ENCODE data around the gene DTNA.

The DTNA gene

GRCh38 chr18:34838669-34839068, 128.6 kb downstream of the DTNA start:
- no peak for DNase-seq (ENCODE audit: low read depth)
- Histone ChIP-seq H3K27me3 (replicated peaks; ENCODE audit: control insufficient read depth, insufficient read depth, low read length) (no peaks in the 10 kb centered on the region), H3K9me3 (ENCODE audit: control insufficient read depth, low read length) (no peaks in the 10 kb centered on the region), H3K36me3 (ENCODE audit: control insufficient read depth, insufficient read depth, low read length, severe bottlenecking) (no peaks in the 10 kb centered on the region), H3K4me1 (ENCODE audit: control insufficient read depth, insufficient read depth, low read length) (peaks cover 51% of the 10 kb centered on the region), H3K4me3 (ENCODE audit: low read length) (peak overlapping the region; percentile 67), H3K9ac (ENCODE audit: low read length) (peak overlapping the region; percentile 81)

- no peak overlapping the region for H3K9ac ChIP-seq (ENCODE audit: low read length)
- H3K36me3 ChIP-seq (ENCODE audit: control insufficient read depth, insufficient read depth, low read length, severe bottlenecking): no peaks in the 10 kb centered on the region
Observed at GRCh38 chr18:34840256-34840826, 130.2 kb downstream of the DTNA start.

GRCh38 chr18:34841891-34842290, 131.8 kb downstream of the DTNA start:
- no peak for DNase-seq (ENCODE audit: low read depth)
- Histone ChIP-seq H3K9ac (ENCODE audit: low read length) (no peak overlapping the region), H3K4me1 (ENCODE audit: control insufficient read depth, insufficient read depth, low read length) (peaks cover 50% of the 10 kb centered on the region)

More at GRCh38 chr18:34840256-34840826, 130.2 kb downstream of the DTNA start:
- Histone ChIP-seq H3K4me3 (ENCODE audit: low read length) (no peak overlapping the region), H3K27me3 (replicated peaks; ENCODE audit: control insufficient read depth, insufficient read depth, low read length) (no peaks in the 10 kb centered on the region), H3K4me1 (ENCODE audit: control insufficient read depth, insufficient read depth, low read length) (peaks cover 58% of the 10 kb centered on the region), H3K9me3 (ENCODE audit: control insufficient read depth, low read length) (no peaks in the 10 kb centered on the region)
- DNase-seq (ENCODE audit: low read depth): no peak

GRCh38 chr18:34844072-34844471, 134.0 kb downstream of the DTNA start:
- peaks cover 30% of the 10 kb centered on the region for H3K4me1 ChIP-seq (ENCODE audit: control insufficient read depth, insufficient read depth, low read length)
- no peaks in the 10 kb centered on the region for H3K27me3 ChIP-seq (replicated peaks; ENCODE audit: control insufficient read depth, insufficient read depth, low read length)
- peak overlapping the region; percentile 64 for H3K9ac ChIP-seq (ENCODE audit: low read length)
- H3K9me3 ChIP-seq (ENCODE audit: control insufficient read depth, low read length): peaks cover 5% of the 10 kb centered on the region
- DNase-seq (ENCODE audit: low read depth): no peak
- H3K4me3 ChIP-seq (ENCODE audit: low read length): no peak overlapping the region
- peaks cover 16% of the 10 kb centered on the region for H3K36me3 ChIP-seq (ENCODE audit: control insufficient read depth, insufficient read depth, low read length, severe bottlenecking)

More at GRCh38 chr18:34841891-34842290, 131.8 kb downstream of the DTNA start:
- Histone ChIP-seq H3K9me3 (ENCODE audit: control insufficient read depth, low read length) (no peaks in the 10 kb centered on the region), H3K4me3 (ENCODE audit: low read length) (no peak overlapping the region), H3K36me3 (ENCODE audit: control insufficient read depth, insufficient read depth, low read length, severe bottlenecking) (no peaks in the 10 kb centered on the region), H3K27me3 (replicated peaks; ENCODE audit: control insufficient read depth, insufficient read depth, low read length) (no peaks in the 10 kb centered on the region)

GRCh38 chr18:34844732-34845459, 134.8 kb downstream of the DTNA start:
- peaks cover 19% of the 10 kb centered on the region for H3K36me3 ChIP-seq (ENCODE audit: control insufficient read depth, insufficient read depth, low read length, severe bottlenecking)
- H3K9me3 ChIP-seq (ENCODE audit: control insufficient read depth, low read length): peaks cover 5% of the 10 kb centered on the region
- peaks cover 29% of the 10 kb centered on the region for H3K4me1 ChIP-seq (ENCODE audit: control insufficient read depth, insufficient read depth, low read length)
- no peak overlapping the region for H3K4me3 ChIP-seq (ENCODE audit: low read length)
- H3K9ac ChIP-seq (ENCODE audit: low read length): peak overlapping the region; percentile 31
- H3K27me3 ChIP-seq (replicated peaks; ENCODE audit: control insufficient read depth, insufficient read depth, low read length): no peaks in the 10 kb centered on the region
- peak; percentile 15 for DNase-seq (ENCODE audit: low read depth)

GRCh38 chr18:34847408-34847807, 137.3 kb downstream of the DTNA start:
- H3K27me3 ChIP-seq (replicated peaks; ENCODE audit: control insufficient read depth, insufficient read depth, low read length): no peaks in the 10 kb centered on the region
- no peak overlapping the region for H3K4me3 ChIP-seq (ENCODE audit: low read length)
- no peak overlapping the region for H3K9ac ChIP-seq (ENCODE audit: low read length)
- DNase-seq (ENCODE audit: low read depth): no peak
- peaks cover 22% of the 10 kb centered on the region for H3K4me1 ChIP-seq (ENCODE audit: control insufficient read depth, insufficient read depth, low read length)
- peaks cover 5% of the 10 kb centered on the region for H3K9me3 ChIP-seq (ENCODE audit: control insufficient read depth, low read length)
- H3K36me3 ChIP-seq (ENCODE audit: control insufficient read depth, insufficient read depth, low read length, severe bottlenecking): peaks cover 30% of the 10 kb centered on the region

- DNase-seq (ENCODE audit: low read depth): peak; percentile 10
- Histone ChIP-seq H3K4me1 (ENCODE audit: control insufficient read depth, insufficient read depth, low read length) (peaks cover 22% of the 10 kb centered on the region), H3K9me3 (ENCODE audit: control insufficient read depth, low read length) (peaks cover 5% of the 10 kb centered on the region), H3K4me3 (ENCODE audit: low read length) (no peak overlapping the region), H3K36me3 (ENCODE audit: control insufficient read depth, insufficient read depth, low read length, severe bottlenecking) (peaks cover 36% of the 10 kb centered on the region), H3K9ac (ENCODE audit: low read length) (no peak overlapping the region), H3K27me3 (replicated peaks; ENCODE audit: control insufficient read depth, insufficient read depth, low read length) (no peaks in the 10 kb centered on the region)
Observed at GRCh38 chr18:34848156-34848555, 138.1 kb downstream of the DTNA start.

GRCh38 chr18:34848695-34849094, 138.6 kb downstream of the DTNA start:
- Histone ChIP-seq H3K36me3 (ENCODE audit: control insufficient read depth, insufficient read depth, low read length, severe bottlenecking) (peaks cover 36% of the 10 kb centered on the region), H3K4me3 (ENCODE audit: low read length) (no peak overlapping the region), H3K4me1 (ENCODE audit: control insufficient read depth, insufficient read depth, low read length) (peaks cover 17% of the 10 kb centered on the region), H3K9me3 (ENCODE audit: control insufficient read depth, low read length) (peaks cover 5% of the 10 kb centered on the region), H3K9ac (ENCODE audit: low read length) (no peak overlapping the region), H3K27me3 (replicated peaks; ENCODE audit: control insufficient read depth, insufficient read depth, low read length) (no peaks in the 10 kb centered on the region)
- DNase-seq (ENCODE audit: low read depth): no peak

GRCh38 chr18:34857320-34857719, 147.2 kb downstream of the DTNA start:
- Histone ChIP-seq H3K4me1 (ENCODE audit: control insufficient read depth, insufficient read depth, low read length) (no peaks in the 10 kb centered on the region), H3K9me3 (ENCODE audit: control insufficient read depth, low read length) (no peaks in the 10 kb centered on the region), H3K27me3 (replicated peaks; ENCODE audit: control insufficient read depth, insufficient read depth, low read length) (no peaks in the 10 kb centered on the region), H3K9ac (ENCODE audit: low read length) (no peak overlapping the region), H3K36me3 (ENCODE audit: control insufficient read depth, insufficient read depth, low read length, severe bottlenecking) (peaks cover 35% of the 10 kb centered on the region), H3K4me3 (ENCODE audit: low read length) (no peak overlapping the region)
- no peak for DNase-seq (ENCODE audit: low read depth)

- Histone ChIP-seq H3K9ac (ENCODE audit: low read length) (no peak overlapping the region), H3K27me3 (replicated peaks; ENCODE audit: control insufficient read depth, insufficient read depth, low read length) (no peaks in the 10 kb centered on the region), H3K4me3 (ENCODE audit: low read length) (no peak overlapping the region), H3K36me3 (ENCODE audit: control insufficient read depth, insufficient read depth, low read length, severe bottlenecking) (peaks cover 28% of the 10 kb centered on the region), H3K4me1 (ENCODE audit: control insufficient read depth, insufficient read depth, low read length) (no peaks in the 10 kb centered on the region), H3K9me3 (ENCODE audit: control insufficient read depth, low read length) (no peaks in the 10 kb centered on the region)
- DNase-seq (ENCODE audit: low read depth): no peak
Observed at GRCh38 chr18:34858188-34858587, 148.1 kb downstream of the DTNA start.

GRCh38 chr18:34859496-34859895, 149.4 kb downstream of the DTNA start:
- Histone ChIP-seq H3K4me1 (ENCODE audit: control insufficient read depth, insufficient read depth, low read length) (no peaks in the 10 kb centered on the region), H3K9me3 (ENCODE audit: control insufficient read depth, low read length) (no peaks in the 10 kb centered on the region), H3K4me3 (ENCODE audit: low read length) (no peak overlapping the region), H3K36me3 (ENCODE audit: control insufficient read depth, insufficient read depth, low read length, severe bottlenecking) (peaks cover 26% of the 10 kb centered on the region), H3K27me3 (replicated peaks; ENCODE audit: control insufficient read depth, insufficient read depth, low read length) (no peaks in the 10 kb centered on the region), H3K9ac (ENCODE audit: low read length) (no peak overlapping the region)
- no peak for DNase-seq (ENCODE audit: low read depth)

Data from adipocyte (in vitro differentiated cells).